ENCODE measurements around the gene SPATA6L. TPM values are rescaled to one million over a fixed set of nuclear protein-coding genes. Genes with fewer than 3 reads are reported as not detected.
A peak's percentile ranks its signal among the peaks of the same experiment; 100 is the strongest.

Gene SPATA6L, protein sequence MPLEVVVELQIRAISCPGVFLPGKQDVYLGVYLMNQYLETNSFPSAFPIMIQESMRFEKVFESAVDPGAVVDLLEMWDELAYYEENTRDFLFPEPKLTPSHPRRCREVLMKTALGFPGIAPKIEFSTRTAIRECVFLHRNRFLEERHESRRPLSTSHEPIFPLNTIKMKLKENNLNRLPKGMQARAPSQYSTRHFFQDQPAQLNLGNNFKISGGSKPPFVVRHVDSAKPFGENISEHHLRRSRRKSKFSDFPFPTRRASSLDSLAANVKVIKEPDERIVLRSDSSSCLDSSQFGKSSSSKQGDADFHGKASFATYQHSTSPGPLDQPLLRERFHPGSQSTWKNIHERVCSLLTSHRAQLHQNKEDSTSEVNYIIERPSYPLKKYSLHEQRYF
- 1 to 10 TPM; 2.5 to 6.7 (median 4.6) TPM for polyA plus RNA-seq (ENCODE audit: insufficient read length in 3 of 3)
- long read RNA-seq, donor 1 = 0 reads
- long read RNA-seq, donor 2, partial matches to known transcripts = 55 of 55 reads
- long read RNA-seq, donor 2, other reads (novel, unspliced or antisense) = 0 of 55 reads
- long read RNA-seq, donor 3 = 0 reads
- long read RNA-seq, donor 4 = 0 reads
- long read RNA-seq, donor 5 = 0 reads
- long read RNA-seq, donor 6 = 0 reads
- long read RNA-seq, donor 7, partial matches to known transcripts = 70 of 78 reads
- long read RNA-seq, donor 7, other reads (novel, unspliced or antisense) = 8 of 78 reads
- long read RNA-seq, donor 8 = 0 reads
- long read RNA-seq, donor 9, partial matches to known transcripts = 65 of 65 reads
- long read RNA-seq, donor 9, other reads (novel, unspliced or antisense) = 0 of 65 reads
- long read RNA-seq, donor 10 = 0 reads
- long read RNA-seq, donor 11 = 0 reads
- long read RNA-seq, donor 12, partial matches to known transcripts = 89 of 96 reads
- long read RNA-seq, donor 12, other reads (novel, unspliced or antisense) = 7 of 96 reads
- long read RNA-seq, donor 13 = 0 reads
- long read RNA-seq, donor 14 = 0 reads
- long read RNA-seq, donor 15 = 0 reads
- long read RNA-seq, donor 16 = 0 reads

DNA sequence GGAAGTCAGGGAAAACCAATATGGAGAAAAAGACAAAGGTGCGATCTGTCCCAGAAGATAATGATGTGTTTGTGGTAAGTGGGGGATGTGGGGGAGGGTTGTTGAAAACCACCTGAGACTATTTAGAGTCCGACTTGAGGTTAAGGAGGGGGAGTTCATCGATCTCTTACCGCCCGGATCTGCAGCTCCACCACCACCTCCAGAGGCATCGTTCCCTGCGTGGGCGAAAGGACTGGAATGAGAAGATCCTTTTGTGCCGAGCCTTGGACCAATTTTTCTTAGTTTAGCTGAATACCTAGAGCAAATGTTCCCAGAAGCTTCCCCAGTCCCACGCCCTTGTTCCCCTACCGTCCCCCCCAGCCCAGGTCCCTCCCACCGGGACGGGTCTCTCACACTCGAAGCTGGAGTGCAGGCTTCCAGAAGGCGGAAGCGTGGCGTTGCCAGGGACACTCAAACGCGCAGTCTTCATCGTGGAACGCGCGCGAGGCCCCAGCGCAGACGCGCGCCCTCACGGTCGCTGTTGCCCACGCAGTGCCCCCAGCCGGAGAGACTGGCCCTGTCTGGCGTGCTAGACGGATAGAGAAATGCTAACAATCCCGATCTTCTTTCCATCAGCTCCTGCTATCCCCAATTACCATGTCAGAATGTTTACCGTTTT, at the start of gene SPATA6L:
Gene SPATA6L (minus strand): TSS at position 439 of the 658 bp plus-strand sequence. CDS start 230 bp downstream, at position 209.
- peak; percentile 62 for DNase-seq

DNA sequence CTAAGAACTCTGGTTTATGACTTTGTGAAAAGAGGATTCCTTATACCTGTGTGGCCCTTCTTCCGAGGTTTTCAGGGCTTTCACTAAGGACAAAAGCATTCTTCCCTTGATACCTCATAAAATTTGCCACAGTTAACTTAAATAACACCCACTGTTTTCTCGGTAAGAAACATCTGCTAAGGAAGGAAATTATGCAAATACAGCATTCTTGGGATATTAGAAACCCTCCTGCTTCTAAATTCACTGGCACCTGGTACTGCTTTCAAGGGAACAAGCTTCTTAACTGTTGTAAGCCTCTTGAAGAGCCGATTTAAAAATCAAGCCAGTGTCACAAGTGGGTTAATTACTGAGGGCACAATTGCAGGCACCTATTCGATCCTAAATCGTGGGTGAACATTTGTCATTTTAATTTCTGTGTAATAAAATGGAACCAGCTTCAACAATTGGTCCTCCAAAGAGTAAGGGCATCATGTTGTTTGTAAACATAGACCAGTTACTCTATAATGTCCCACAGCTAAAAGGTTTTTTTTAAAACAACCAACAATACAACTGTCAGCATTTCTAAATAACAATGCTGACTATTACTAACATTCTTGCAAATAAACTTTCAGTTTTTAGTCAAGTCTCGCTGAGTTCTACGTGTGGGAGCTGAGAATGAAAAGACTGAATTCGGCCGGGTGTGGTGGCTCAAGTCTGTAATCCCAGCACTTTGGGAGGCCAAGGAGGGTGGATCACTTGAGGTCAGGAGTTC, 48.2 kb upstream of the SPATA6L start:
- no peak for DNase-seq

DNA sequence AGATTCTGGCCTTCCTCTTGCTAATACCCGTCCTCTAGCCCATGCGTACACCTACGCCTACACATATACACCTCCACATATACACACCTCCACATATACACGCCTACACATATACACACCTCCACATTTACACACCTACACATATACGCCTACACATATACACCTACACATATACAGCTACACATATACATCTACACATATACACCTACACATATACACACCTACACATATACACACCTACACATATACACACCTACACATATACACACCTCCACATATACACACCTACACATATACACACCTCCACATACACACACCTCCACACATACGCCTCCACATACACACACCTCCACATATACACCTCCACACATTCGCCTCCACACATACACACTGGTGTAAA, 47.6 kb upstream of the SPATA6L start:
- DNase-seq = no peak

DNA sequence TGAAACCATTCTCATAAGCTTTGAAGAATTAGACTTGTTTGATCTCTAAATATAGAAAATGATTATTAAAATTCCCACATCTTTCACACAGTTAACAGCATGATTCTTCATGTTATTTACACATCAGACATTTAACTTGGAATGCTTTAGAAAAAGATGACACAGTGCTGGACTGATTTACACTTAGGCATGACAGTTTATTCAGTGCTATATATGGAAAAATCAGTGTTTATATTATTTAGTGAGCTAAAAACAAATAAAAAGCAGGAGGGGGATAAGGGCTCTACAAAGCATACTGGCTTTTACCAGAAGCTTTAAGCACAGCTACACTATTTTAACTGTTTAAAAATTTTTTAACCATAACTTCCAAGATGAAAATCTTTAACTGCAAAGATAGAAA, 43.1 kb upstream of the SPATA6L start:
- DNase-seq = no peak

DNA sequence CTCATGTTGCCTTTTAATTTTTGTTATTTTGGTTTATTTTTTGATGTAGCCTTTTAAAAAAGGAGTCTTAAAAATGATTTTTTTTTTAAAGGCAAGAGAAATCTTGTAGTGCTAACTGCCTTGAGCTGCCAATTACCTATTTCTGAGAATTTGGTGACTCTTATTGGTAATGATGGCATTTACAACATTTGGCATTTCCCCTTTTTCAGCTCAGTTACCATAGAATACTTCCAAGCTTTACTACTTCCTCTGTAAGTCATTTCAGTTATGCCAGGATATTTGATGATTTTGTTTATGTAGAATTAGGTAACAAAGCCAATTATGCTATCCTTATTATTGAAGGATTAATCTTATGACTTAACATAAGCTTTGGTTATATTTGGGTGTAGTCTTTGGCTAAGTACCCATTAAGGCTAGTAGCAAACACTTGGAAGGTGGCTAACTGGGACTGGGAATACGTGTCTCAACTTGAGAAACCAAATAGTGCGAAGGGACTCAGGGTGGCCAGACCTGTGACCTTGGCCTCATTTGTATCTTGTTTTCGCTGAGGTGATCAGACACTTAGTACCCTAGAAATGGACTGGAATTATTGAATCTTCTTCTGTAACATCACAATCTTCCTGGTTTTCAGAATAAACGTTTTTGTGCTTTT, 40.8 kb upstream of the SPATA6L start:
- no peak for DNase-seq

DNA sequence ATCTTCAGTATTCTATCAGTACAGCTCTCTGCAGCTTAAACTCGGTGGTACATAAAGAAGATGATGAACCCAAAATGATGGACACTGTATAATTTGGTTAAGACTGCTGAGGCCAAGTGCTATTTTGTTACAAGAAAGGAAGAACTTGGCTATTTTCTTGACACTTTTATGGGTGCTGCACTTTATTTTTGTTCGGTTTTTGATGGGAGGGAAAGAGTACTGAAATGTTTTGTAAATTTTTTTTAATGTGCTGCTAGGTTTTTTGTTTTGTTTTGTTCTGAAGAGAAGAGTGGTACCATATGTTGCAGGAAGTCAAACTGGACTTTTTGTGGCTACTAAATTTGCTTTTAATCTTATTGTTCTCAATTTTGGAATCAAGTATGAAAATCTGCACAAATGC, 39.7 kb upstream of the SPATA6L start:
- no peak for DNase-seq

DNA sequence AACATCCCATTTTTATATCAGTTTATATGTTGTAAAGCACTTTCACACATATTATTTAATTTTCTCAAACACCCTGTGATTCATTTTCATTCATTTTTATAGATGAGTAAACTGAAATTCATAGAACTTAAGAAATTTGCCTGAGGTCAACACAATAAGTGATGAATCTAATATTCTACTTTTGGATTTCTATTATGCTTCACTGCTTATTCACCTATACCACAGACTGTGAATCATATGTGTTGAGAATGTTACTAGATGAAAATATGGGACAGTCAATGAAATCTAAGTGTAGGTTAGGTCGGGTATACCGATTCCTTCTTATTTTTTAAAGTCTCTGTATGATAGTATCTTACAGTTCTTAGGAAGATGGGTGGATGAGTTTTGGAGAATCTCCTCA, 37.8 kb upstream of the SPATA6L start:
- no peak for DNase-seq

DNA sequence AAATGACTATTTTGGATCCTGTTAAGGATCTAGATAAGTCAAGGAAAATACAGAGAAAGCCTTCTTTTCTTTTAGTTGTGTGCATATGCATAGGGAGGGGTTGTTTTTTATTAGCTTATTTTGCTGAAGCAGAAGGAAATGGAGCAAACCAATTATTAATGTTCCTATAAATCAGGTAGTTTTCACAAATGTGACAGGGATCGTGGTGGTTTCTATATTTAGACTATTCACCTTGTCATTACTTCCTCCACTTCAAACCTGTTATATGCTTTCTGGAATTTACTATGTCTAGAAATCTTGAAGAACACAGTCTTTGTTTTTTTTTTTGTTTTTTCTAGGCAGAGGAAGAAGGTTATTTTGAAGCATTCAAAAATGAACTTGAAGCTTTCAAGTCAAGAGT, 35.2 kb upstream of the SPATA6L start:
- no peak for DNase-seq

DNA sequence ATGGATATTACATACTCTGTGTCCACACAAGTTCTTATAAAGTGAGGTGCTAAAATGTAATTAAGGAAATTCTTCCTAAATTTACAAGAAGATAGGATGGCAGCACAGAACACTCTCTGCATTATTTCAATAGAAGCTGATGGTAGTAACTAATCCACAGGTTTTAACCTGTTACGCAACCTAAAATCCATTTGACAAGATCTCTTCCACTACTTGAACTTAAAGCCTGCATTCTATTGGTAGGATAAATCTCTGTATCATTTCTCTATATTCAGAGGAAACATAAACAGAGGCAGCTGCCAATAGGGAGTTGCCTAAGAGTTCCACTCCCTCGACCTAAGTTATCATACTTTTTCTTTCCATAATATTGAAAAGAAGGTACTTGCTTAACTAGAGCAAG, 34.7 kb upstream of the SPATA6L start:
- DNase-seq = no peak

DNA sequence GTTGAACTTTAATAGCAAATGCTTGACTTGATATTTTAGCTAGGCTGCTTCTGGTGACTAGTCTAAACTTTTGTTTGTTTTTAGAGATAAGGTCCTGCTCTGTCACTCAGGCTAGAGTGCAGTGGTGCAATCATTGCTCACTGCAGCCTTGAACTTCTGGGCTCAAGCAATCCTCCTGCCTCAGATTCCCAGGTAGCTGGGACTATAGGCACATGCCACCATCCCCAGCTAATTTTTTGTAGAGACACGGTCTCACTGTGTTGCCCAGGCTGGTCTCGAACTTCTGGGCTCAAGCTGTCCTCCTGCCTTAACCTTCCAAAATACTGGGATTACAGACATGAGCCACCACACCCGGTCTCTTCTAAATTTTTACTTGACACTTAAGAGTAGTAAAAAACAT, 33.8 kb upstream of the SPATA6L start:
- no peak for DNase-seq

DNA sequence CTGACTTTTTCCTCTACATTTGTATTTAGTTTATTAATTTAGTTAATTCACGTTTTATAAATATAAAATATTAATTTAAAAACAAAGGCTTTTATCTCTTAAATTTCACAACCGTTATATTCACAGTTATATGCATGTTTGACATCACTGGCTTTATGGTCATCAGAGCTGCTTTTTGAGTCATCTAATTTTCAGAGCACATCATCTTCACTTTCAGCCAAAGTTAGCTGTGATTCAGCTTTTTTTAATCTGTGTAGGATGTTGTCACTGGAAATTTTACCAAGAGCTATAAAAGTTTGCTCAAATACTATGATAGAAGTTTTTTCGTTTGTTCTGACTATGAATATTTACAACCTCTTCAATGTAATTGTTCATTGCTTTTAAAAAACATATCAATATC, 25.5 kb upstream of the SPATA6L start:
- DNase-seq = no peak

DNA sequence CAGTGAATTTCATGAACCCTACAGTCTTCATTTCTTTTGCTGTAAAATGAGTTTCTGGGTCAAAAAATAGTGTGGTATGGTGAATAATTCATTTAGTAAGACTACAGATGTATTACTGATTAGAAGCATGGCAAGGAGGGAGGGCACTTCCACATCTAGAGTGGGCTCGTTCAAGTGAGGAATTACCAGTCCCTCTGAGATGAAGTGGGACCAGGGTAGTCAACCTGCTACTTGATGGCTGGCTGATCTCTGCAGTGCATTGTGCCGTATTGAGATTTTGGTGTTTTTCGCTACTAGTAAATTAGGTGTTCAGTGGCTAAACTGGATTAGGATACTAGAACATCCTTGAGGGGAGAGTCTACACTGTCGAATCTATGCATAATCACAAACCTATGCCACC, 23.9 kb upstream of the SPATA6L start:
- DNase-seq = no peak

DNA sequence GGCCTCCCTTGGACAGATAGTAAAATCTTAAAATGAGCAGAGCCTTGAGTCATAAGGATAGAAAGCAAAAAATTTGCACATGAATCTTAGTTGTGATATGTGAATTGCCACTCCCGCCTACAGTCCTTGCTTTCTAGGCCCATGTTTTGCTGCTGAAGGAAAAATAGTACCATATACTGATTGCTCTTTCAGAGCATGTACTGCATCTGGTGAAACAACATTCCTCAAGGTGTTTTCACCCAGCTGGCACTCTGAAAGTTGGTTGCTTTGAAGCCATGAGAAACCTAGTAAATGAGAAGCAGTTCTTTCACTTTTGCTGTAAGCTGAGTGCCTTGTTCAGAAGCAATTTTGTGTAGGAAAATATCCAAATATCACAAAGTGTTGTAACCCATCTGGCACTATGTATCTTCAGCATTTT, 23.4 kb upstream of the SPATA6L start:
- no peak for DNase-seq

DNA sequence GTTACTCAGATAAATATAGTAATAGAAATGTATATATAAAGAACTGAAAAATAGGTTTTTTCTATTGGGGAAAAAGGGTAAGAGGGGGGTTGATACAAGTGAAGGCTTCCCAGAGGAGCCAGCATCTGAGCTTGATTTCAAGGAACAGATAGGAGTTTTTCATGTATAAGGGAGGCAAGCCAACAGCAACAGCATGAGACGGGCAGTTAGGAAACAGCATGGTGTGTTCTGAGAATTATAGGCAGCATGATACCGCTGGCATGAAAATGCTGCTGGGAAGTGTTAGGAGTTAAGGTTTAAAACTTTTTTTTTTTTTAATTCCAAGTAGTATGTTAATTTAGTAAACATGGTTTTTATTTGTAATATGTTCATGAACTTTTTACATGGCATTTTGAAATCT, 22.7 kb upstream of the SPATA6L start:
- no peak for DNase-seq

DNA sequence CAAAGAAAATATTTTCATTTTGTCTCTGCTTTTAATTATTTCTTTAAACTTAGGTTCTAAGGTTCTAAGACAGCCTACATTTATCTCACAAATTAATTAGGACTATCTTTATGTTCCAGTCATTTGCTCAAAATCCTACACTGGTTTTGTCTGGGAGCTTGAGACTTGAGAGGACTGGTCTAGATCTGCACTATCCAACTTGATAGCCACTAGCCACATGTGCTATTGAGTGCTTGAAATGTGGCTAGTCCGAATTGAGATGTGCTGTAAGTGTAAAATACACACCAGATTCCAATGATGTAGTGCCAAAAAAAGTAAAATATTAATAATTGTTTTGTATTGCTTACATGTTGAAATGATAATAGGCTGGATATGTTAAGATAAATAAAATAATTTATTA, 20.3 kb upstream of the SPATA6L start:
- DNase-seq = no peak

DNA sequence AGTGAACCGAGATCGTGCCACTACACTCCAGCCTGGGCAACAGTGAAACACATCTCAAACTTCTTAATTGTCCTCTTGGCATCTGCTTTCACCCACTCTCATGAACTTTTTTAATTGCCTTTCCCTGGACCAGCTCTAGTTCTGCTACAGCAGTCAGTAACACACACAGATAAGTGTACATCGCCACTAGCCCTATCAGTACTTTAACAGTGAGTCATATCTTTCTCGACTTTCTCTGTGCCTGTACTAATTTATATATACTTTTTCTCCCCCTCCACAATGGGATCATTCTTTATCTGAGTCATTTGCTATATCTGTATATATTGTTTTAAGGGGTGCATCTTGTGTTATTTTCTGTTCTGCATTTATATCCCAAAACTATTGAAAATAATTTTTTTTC, 19.8 kb upstream of the SPATA6L start:
- DNase-seq = no peak

DNA sequence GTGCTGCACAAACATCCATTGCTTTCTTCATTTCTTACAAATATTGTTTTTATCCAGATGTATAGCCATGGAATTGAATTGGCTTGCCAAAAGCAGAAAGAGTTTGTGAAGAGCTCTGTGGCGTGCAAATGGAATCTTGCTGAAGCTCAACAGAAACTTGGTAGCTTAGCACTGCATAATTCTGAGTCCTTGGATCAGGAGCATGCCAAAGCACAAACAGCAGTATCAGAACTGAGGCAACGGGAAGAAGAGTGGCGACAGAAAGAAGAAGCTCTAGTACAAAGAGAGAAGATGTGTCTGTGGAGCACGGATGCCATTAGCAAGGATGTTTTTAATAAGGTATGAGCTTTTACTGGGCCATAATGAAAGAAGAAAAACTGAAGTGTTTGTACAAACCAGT, 18.5 kb upstream of the SPATA6L start:
- DNase-seq = no peak

DNA sequence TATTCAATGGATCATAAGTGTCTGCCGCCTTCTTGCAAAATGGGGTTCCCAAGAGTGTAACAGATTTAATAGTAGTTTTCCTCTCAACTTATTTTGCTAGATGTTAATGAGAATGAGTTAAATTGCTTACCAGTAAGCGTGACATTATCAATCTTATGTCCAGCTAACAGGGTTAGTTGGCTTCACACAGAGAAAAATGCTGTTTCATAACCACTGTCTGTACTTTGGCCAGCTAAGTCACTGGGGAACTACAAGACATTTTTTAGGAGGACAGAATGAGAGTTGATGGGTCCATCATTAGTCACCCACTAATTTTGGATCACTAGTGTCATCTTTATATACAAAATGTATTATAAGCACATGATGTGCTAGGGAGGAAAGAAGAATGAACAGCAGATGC, 14.5 kb upstream of the SPATA6L start:
- DNase-seq = no peak

DNA sequence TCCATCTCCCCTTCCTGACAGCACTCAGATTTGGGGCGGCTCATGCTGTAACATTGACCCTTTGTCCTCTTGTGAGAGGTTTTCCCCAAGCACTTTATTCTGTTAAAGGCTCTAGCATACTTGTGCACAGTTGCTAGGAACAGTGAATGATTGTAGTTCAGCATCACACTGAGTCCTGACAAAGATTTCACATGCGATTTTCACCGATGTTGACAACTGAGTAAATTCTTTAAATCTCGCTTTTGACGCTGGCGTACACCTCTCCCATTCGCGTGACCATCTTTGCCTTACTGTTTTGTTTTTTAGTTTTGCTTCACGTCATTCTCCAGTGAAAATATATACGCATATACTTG, 13.9 kb upstream of the SPATA6L start:
- no peak for DNase-seq

DNA sequence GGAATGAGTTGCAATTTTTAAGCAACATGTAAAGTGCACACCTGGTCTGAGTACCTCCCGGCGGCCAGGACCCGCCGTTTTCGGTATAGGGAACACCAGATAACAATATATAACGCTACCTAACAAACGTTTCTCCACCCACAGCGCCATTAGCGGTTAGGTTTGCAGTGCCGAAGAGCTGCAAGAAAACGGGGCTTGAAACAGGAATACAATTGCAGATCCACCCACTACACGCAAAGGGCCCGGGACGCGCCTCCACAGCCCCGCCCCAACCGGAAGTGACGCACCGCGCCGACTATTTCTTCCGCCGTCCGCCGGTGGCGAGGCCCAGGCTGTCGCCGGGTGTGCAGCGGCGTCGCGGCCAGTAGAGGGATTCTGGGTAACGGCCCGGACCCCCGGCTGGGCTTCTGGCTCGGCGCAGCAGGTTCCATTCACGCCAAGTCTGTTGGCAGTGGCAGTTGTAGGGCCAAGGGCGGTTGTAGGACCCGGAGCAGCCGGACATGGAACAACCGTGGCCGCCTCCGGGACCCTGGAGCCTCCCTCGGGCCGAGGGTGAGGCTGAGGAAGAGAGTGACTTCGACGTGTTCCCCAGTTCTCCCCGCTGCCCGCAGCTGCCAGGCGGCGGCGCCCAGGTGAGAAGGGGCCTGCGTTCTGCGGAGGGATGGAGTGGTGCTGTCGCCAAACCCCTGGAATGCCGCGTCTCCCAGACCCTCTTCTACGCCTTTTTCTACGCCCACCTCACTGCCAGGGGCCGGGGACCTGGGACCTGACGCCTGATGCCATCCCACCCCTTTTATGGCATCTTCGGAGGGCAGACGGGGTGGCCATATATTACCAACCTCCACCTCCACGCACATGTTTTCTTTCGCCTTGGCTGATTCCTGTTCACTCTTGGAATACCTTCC, 13.2 kb upstream of the SPATA6L start, which contains the start of gene CDC37L1:
Gene CDC37L1 (plus strand): TSS at position 302 of the 905 bp plus-strand sequence. CDS start 199 bp downstream, at position 501.
- peak; percentile 97 for DNase-seq
